GM11168 (cell line): Measurements from ENCODE around the gene C19orf67.

Experiments used
- in situ Hi-C: fragments of 300-500 bp; cut with MboI; formaldehyde crosslinking; loops from one replicate; pipeline ENCODE4 v1.12.0; 2022; ENCODE audit warnings: low sequenced_read_pairs; ENCODE audit not compliant: unreplicated experiment

The C19orf67 gene

DNA sequence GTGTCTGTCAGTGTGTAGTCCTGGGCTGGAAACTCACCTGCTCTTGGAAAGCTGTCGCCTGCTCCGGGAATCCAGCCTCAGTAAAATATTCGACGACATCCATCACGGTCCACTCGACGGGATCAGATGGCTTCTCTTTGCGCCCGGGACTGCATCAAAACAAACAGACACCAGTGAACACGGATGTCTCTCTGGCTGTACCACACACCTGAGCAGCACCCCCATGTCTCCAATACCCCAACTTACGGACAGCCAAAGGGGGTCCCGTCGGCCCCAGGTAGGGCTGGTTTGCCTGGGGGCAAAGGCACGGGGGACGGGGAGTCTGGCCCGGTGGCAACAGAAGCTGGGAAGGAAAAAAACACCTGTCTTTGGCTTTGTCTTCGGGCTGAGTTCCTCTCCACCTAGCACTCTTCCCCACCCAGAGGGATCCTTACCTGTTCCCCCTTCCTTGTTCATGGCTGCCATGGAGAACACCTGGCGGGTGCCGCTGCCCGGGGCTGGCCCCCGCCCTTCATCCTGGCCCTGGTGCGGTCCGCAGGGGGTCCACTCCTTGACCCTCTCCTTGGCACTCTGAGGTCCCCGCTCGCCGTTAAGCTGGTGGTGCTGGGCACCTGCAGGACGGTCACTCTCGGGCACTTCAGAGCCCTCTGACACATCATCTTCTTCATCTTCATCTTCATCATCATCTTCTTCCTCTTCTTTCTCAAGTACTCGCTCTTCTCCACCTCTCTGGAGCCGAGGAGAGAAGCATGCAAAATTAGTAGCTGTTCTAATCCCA lies 3.2 kb upstream of the C19orf67 start:
- in situ Hi-C loops = no loop called here

DNA sequence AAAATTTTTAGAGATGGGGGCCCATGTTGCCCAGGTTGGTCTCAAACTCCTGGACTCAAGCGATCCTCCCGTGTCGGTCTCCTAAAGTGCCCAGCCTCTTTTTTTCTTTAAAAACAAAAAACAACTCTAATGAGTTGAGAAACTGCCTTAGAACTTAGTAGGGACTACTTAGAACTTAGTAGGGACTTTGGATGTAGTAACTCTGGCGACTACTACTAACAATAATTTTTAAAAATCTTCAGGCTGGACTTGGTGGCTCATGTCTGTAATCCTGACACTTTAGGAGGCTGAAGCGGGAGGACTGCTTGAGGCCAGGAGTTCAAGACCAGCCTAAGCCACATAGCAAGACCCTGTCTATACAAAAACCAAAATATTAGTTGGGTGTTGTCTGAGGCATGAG lies 515 bp upstream of the C19orf67 start:
- in situ Hi-C loops = no loop called here

DNA sequence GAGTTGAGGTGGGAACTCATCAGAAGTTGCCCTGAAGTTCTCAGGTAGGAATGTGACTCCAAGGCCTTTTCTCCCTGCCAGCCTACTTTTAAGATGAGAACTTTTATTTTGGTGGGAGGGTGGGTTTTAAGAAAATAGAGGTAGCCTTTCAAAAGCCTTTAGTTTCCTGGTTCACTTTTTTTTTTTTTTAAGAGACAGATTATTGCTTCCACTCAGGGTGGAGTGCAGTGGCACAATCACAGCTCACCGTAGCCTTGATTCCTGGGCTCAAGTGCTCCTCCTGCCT lies 3.0 kb downstream of the C19orf67 start:
- in situ Hi-C loops = no loop called here

DNA sequence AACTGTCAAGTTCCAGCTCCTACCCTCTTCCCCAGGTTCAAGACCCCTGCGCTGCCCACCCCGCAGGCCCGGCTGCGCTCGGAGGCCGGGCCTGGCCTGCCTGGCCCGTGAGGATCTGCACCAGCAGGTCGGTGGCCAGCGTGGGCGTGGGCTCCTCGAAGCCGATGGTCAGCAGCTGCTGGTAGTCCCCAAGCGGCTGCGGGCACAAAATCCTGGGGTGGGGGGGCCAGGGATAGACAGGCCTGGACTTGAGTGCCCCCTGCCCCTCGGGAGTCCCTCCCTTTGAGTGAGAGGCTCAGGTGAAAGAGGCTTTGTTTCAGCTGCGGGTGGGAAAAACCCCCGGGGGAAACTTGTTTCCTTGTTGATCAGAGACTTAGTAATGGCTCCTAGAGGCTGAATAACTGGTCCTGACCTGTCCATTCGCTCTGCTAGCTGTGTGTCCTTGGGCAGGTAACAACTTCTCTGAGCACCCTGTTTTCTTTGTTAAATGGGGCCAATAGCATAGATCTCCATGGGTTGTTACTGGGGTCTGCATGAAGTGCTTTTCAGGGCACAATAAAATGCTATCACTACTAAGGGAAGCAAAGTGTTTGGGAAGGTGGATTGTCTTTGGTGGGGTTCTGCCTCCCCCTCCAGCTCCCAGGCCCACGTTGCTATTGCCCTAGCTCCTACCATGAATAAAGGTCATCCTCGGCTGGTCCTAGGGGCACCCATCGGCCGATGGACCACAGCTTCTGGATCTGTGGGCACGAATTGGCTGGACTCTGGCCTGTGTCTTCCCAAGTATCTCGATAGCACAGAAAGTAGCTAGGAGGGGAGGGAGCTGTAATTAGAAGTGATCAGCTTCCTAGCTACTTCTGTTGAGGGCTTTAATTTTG lies 3.5 kb downstream of the C19orf67 start:
- in situ Hi-C loops = no loop called here

DNA sequence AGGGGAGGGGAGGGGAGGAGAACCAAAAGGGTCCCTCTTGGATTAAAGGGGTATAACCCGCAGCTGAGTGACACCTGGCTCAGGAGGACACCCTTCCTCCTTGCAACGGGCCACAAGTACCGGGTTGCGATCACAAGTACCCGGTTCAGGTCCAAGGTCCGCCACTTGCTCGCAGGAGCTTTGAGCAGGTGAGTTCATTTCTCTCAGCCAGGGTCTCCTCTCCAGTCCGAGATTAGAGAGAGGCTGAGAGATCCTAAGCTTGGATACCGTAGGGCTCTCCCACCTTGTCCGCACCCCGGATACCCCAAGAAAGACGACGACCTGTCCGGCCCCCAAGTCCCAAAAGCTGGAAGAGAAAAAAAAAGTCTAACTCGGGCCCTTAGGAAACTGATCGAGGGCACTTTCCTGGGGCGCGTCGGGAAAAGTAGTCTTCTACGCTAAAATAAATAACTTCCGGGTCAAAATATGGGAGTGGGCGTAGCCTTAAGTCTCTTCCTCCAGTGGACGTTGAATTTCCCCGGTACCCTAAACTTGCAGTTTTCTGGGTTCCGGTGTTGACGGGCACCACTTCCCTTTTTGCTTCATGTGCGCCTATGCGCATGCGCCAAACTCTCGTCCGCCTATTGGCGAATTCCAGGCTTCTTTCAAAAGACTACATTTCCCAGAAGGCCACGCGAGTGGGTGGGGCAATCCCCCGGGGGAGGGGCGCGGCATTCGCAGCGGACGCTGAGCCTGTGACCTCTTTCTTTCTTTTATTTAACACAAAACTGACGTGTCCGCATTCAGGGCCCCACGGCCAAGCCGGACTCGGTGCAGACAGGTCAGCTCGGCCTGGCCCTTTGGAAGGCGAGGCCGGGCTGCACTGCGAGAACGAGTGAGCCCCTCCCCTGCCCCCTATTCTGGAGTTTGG lies 4.4 kb downstream of the C19orf67 start:
- in situ Hi-C loops = no loop called here

DNA sequence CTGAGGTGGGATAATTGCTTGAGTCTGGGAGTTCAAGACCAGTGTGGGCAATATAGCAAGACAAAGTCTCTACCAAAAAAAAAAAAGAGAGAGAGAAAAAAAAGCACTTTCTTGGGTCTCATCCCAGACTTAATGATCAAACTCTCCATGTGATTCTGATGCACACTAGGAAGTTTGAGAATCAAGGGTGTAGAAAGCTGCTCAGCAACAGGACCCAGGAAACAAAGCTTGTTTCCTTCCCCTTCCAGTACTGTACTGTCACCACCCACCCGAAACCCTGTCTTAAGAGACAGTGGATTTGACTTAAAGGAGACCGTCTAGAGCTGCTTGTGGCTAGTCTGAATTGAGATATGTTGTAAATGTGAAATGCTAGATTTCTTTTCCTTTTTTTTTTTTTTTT lies 7.2 kb downstream of the C19orf67 start:
- in situ Hi-C loops = loop anchor here (10.0 kb wide), 1 partner anchor 484 kb away; no protein-coding TSS in a partner anchor

DNA sequence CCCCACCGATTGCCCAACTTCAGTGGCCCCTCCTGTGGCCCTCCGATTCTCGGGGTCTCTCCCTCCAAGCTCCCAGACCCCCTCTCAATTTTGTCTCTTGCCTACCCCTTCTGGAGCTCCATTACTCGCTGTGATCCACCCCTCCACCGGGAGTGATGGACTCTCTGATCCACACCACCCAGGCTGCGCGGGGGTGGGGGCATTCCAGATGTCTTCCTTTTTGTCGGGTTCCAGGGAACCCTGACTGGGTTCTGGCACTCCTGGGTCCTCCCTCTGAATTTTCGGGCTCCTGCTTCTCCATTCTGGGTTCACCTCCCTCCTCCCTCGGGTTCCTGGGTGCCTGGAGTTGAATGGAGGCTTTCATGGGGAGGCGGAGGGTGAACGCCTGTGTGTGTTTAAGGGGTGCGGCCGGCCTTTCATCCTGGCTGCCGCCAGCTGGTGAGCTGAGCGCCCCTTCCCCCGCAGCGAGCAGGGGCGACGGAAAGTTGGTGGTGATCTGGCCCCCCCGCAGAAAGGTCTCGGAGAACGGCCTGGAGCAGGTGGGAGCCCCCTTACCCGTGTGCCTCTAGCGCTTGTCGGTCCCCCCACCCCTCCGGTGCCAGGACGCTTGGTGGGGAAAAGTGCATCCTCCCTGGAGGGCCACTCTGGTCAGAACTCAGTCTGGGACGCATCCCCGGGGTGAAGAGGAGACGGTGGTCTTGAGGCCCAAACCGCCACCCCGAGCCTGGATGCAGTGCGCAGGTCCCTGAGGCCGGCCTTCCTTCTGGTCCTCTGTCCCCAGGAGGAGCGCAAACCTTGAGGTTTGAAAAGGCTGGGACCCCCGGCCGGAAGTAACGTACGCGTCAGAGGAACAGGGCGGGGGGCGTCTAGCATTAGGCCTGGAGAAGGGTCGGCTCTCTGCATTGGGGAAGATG lies 11.4 kb downstream of the C19orf67 start:
- in situ Hi-C loops = loop anchor here (5.0 to 10.0 kb wide), 2 partner anchors 192 to 479 kb away; no protein-coding TSS in a partner anchor

DNA sequence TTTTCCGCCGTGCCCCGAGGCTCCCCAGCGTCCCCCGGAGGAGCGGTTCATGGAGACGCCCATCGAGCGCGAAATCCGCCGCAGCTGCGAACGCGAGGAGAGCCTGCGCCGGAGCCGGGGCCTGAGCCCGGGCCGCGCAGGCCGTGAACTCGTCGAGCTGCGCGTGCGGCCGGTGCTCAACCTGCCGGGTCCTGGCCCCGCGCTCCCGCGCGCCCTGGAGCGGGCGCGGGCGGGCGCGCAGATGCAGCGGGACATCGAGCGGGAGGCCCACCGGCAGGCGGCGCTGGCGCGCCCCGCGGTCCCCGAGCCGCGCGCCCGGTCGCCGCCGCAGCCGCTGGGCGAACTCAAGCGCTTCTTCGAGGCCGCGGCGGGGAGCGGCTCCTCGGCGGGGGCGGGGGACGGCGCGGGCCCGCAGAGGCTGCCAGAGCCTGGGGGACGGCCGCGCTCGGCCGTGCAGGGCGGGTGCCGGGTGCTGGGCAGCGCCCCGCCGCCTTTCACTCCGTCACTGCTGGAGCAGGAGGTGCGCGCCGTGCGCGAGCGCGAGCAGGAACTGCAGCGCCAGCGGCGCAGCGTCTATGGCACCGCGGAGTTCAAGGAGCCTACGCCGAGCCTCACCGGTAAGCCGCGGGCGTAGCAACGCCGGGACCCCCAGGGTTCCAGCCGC lies 12.2 kb downstream of the C19orf67 start:
- in situ Hi-C loops = loop anchor here (5.0 to 10.0 kb wide), 2 partner anchors 191 to 479 kb away; no protein-coding TSS in a partner anchor

DNA sequence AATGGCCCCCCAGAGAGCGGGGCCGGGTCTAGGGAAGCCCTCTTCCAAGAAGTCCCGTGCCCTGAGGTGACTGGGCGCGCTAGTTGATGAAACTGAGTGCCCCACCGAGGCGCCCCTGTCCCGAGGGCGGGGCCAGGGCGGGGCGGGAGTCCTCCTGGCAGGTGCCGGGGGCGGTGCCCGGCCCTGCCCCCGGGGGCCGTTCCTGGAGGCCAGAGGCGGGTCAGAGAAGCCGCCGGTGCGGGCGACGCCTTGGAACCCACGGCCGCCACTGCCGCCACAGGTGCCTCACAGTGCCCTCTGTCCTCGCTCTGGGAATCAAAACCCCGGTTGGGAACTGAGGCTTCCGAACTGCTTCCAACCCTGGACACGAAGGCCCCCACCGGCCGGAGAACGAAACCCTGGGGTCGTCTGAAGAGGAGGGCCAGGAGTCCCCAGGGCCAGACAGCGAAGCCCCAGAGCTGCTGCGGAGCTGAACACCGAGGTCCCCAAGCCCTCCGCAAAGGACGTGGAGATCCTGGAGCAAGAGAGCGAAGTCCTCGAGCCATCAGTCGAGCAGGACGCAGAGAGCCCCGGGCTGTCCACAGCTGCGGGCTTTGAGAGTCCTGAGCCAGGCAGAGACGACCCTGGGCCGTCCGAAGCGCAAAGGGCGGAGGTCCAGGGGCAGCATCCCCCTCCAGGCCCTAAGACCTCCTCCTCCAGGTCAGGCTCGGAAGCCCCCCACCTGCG lies 12.9 kb downstream of the C19orf67 start, which contains the start of gene MISP3:
Gene MISP3, plus strand, starts transcription at position 252 of the 726 bp plus-strand sequence. CDS start 524 bp downstream, outside the sequence.
- in situ Hi-C loops = loop anchor here (5.0 to 10.0 kb wide), 2 partner anchors 190 to 478 kb away; no protein-coding TSS in a partner anchor

DNA sequence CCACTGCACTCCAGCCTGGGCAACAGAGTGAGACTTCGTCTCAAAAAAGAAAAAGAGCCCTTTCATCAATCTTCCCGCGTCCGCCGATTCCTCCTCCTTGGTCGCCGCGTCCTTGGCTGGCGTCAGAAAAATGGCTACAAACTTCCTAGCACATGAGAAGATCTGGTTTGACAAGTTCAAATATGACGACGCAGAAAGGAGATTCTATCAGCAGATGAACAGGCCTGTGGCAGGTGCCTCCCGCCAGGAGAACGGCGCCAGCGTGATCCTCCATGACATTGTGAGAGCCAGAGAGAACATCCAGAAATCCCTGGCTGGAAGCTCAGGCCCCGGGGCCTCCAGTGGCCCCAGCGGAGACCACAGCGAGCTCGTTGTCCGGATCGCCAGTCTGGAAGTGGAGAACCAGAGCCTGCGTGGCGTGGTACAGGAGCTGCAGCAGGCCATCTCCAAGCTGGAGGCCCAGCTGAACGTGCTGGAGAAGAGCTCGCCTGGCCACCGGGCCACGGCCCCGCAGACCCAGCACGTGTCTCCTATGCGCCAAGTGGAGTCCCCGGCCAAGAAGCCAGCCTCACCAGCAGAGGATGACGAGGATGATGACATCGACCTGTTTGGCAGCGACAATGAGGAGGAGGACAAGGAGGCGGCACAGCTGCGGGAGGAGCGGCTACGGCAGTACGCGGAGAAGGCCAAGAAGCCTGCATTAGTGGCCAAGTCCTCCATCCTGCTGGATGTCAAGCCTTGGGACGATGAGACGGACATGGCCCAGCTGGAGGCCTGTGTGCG lies 15.1 kb downstream of the C19orf67 start:
- in situ Hi-C loops = loop anchor here (5.0 to 10.0 kb wide), 2 partner anchors 188 to 476 kb away; no protein-coding TSS in a partner anchor

DNA sequence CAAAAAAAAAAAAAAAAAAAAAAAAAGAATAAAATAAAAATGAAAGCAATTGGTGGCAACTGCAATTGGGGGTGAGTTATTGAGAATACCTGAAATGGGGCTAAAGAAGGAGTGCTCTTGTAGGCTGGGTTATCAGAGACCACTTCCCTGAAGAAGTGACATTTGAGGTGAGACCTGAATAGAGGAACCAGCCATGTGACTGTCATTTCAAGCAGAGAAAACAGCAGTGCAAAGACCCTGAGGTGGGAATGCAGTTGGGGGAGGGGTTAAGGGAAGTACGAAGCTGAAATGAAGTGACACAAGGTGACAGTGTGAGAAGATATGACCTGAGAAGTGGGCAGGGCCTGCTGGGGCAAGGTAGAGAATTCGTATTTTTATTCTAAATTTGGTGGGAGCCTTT lies 19.4 kb downstream of the C19orf67 start:
- in situ Hi-C loops = no loop called here

DNA sequence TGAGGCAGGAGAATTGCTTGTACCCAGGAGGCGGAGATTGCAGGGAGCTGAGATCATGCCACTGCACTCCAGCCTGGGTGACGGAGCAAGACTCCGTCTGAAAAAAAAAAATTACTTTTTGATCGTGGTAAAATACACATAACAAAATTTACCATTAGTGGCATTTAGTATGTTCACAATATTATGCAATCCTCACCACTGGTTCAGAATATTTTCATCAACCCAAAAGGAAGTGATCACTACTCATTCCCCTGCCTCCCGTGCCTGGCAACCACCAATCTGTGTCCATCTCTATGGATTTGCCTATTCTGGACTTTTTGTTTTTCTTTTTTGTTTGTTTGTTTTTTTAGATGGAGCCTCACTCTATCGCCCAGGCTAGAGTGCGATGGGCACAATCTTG lies 22.5 kb downstream of the C19orf67 start:
- in situ Hi-C loops = no loop called here

DNA sequence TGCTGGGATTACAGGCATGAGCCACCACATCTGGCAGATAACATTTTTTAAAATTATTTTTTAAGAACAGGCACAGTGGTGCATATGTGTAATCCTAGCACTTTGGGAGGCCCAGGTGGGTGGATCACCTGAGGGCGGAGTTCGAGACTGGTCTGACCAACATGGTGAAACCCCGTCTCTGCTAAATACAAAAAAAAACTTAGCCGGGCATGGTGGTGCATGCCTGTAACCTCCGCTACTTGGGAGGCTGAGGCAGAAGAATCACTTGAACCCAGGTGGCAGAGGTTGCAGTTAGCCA lies 23.1 kb downstream of the C19orf67 start:
- in situ Hi-C loops = no loop called here

DNA sequence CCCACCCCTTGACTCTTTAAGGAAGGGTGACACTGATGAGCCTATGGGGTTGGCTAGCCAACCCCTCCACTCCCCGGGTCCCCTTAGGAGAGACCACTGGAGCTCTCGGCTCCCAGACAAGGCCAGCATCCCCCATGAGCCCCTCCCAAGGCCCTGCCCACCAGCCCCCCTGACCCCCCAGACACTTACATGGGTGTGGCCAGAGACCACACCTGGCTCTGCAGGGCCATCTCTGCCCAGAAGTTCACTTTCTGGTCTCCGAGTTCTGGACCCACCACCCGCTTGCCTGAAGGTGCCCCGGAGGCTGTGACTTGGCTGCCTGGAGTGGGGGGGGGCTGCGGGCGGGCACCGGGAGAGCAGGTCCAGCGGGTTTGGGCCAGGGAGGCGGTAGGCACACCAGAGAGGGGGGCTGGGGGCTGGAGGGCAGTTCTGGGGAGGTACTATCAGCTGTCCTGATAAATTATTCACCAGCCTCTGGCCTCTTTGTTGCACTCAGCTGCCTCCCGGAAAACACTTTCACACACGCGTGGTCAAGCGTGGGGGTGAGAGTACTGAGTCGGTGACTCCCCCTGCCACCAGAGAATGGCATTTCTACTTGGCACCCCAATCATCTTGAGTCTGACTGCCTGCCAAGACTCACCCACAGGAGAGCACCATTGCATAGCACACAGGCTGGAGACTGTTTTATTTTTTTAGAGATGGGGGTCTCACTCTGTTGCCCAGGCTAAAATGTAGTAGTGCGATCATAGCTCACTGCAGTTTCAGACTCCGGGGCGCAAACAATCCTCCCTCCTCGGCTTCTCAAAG lies 23.6 kb downstream of the C19orf67 start, which contains the start of gene PALM3:
Gene PALM3, minus strand, starts transcription at position 326 of the 807 bp plus-strand sequence. Its CDS starts 96 bp downstream, at position 230.
- in situ Hi-C loops = no loop called here

DNA sequence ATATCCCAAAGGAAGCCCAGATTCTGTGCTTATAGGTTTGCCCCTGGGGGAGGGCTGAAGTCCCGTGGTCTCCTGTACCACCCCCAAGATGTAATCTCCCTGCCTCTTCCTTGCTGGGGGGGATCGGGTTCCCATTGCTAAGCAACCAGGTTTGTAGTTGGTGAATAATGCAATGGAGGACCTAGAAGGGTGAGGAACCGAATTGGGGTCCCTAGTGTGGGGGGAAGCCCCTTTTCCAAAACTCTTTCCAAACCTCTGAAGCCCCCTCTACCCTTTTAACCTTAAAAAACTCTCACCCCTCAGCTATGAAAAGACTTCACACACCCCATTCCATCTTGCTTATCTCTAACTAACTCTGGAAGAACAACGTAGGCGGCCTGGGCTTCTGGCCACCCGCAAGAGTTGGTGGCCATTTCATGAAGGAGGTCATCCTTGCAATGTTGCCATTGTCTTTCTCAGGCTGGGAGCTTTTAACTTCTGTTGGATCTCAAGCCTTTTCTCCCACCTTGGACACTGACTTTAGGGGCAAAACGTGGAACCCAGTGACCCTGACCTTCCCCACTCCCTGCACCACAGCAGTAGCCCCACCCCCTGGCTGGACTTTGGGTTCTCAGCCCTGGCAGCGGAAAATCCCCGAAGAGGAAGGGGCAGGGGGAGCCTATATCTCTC lies 24.4 kb downstream of the C19orf67 start:
- in situ Hi-C loops = no loop called here

DNA sequence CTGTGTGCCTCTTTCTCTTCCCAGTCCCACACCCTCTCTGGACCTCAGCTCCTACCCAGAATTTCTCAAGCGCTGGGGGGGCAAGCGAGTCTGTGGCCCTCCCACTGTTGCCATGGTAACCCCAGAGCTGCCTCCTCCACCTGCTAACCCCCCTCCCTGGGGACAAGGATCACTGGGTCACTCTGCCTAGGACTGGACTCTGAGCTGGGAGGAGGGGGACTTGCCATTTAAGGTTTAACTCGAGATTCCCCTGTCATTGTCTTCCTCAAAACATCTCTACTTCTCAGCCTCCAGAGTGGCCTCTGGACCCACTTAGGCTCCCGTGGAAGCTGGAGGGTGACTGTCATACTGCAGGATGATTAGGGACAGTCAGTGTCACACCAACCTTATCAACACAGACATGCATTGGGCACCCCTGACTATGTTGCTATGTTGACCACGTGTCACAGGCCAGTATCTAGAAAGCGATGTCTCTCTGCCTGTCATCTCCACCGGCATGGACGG lies 25.9 kb downstream of the C19orf67 start:
- in situ Hi-C loops = loop anchor here (10.0 kb wide), 1 partner anchor 285 kb away; the partner anchor contains the start of gene C19orf53
